ENCODE results near the gene ZNF507. TPM values are rescaled to one million over a fixed set of nuclear protein-coding genes. Genes with fewer than 3 reads are reported as not detected.

The ZNF507 gene
- total RNA-seq, 2 donors from 2014 or later = 19.0 to 37.5 TPM

GRCh38 chr19:32343550-32344262, 1.7 kb upstream of the ZNF507 start:
- H3K27me3 ChIP-seq (replicated peaks; ENCODE audit: insufficient read depth) = no peaks in the 10 kb centered on the region
- DNase-seq (ENCODE audit: low spot score) = no peak
- H3K4me1 ChIP-seq (replicated peaks) = no peaks in the 10 kb centered on the region
- H3K36me3 ChIP-seq = no peaks in the 10 kb centered on the region
- TF ChIP-seq CTCF (IDR thresholded peaks at IDR 0.05) (no peak), POLR2AphosphoS5 (IDR thresholded peaks at IDR 0.05) (no peak), POLR2A (IDR thresholded peaks at IDR 0.05) (no peak)
- WGBS = 58% methylated on average over 11 of the region's 11 CpGs
- H3K9me3 ChIP-seq = no peaks in the 10 kb centered on the region
- intact Hi-C loops (cut with DNase I) = loop anchor here (10.0 kb wide), 2 partner anchors 231 to 331 kb away; partner anchors contain the start of genes ANKRD27 and RGS9BP
- no peak overlapping the region for H3K27ac ChIP-seq
- H3K4me3 ChIP-seq = no peak overlapping the region

GRCh38 chr19:32346901-32347300, 1.5 kb downstream of the ZNF507 start:
- Histone ChIP-seq H3K36me3 (no peaks in the 10 kb centered on the region), H3K27me3 (replicated peaks; ENCODE audit: insufficient read depth) (no peaks in the 10 kb centered on the region), H3K9me3 (no peaks in the 10 kb centered on the region), H3K4me3 (peak overlapping the region in 1 of 2 donors; percentile 89), H3K27ac (peak overlapping the region; percentile 91 to 92), H3K4me1 (replicated peaks) (peaks cover 23% of the 10 kb centered on the region)
- 72% methylated on average over 3 of the region's 3 CpGs for WGBS
- no peak for DNase-seq (ENCODE audit: low spot score)
- intact Hi-C loops (cut with DNase I) = loop anchor here (5.0 to 10.0 kb wide), 3 partner anchors 60 to 328 kb away; partner anchors contain the start of genes ANKRD27, DPY19L3 and RGS9BP
- no peak for TF ChIP-seq POLR2A (IDR thresholded peaks at IDR 0.05)
- no peak for TF ChIP-seq CTCF (IDR thresholded peaks at IDR 0.05)
- no peak for TF ChIP-seq POLR2AphosphoS5 (IDR thresholded peaks at IDR 0.05)

GRCh38 chr19:32347573-32347972, 2.2 kb downstream of the ZNF507 start:
- Histone ChIP-seq H3K4me1 (replicated peaks) (peaks cover 23% of the 10 kb centered on the region), H3K27ac (peak overlapping the region in 1 of 2 donors; percentile 92), H3K4me3 (no peak overlapping the region), H3K36me3 (no peaks in the 10 kb centered on the region), H3K27me3 (replicated peaks; ENCODE audit: insufficient read depth) (no peaks in the 10 kb centered on the region), H3K9me3 (no peaks in the 10 kb centered on the region)
- intact Hi-C loops (cut with DNase I) = loop anchor here (5.0 to 10.0 kb wide), 3 partner anchors 60 to 327 kb away; partner anchors contain the start of genes ANKRD27, DPY19L3 and RGS9BP
- TF ChIP-seq POLR2AphosphoS5 (IDR thresholded peaks at IDR 0.05) (no peak), POLR2A (IDR thresholded peaks at IDR 0.05) (no peak), CTCF (IDR thresholded peaks at IDR 0.05) (no peak)
- DNase-seq (ENCODE audit: low spot score) = no peak

- no peaks in the 10 kb centered on the region for H3K27me3 ChIP-seq (replicated peaks; ENCODE audit: insufficient read depth)
- TF ChIP-seq POLR2AphosphoS5 (IDR thresholded peaks at IDR 0.05) (no peak), POLR2A (IDR thresholded peaks at IDR 0.05) (no peak), CTCF (IDR thresholded peaks at IDR 0.05) (no peak)
- WGBS = 84% methylated on average over 1 of the region's 1 CpG
- no peak for DNase-seq (ENCODE audit: low spot score)
- intact Hi-C loops (cut with DNase I) = loop anchor here (5.0 to 10.0 kb wide), 3 partner anchors 58 to 326 kb away; partner anchors contain the start of genes ANKRD27, DPY19L3 and RGS9BP
- H3K4me3 ChIP-seq = no peak overlapping the region
- no peaks in the 10 kb centered on the region for H3K9me3 ChIP-seq
- no peaks in the 10 kb centered on the region for H3K36me3 ChIP-seq
- H3K27ac ChIP-seq = peak overlapping the region; percentile 59 to 71
- H3K4me1 ChIP-seq (replicated peaks) = peaks cover 23% of the 10 kb centered on the region
Observed at GRCh38 chr19:32349051-32349450, 3.6 kb downstream of the ZNF507 start.
